Activated CD4-positive, CD25-positive, alpha-beta regulatory T cell (primary cell): ENCODE measurements around the gene UNC5C.

Experiments used
- DNase-seq, 4 experiments: peaks; one replicate each; lab custom pipeline; 2025; lab: John Stamatoyannopoulos, UW

The UNC5C gene

GRCh38 chr4:95343235-95343634 is 205.5 kb downstream of the UNC5C start:
- DNase-seq = no peak

GRCh38 chr4:95340191-95340590 is 208.6 kb downstream of the UNC5C start:
- no peak for DNase-seq

GRCh38 chr4:95325665-95326064 is 223.1 kb downstream of the UNC5C start:
- DNase-seq = no peak

DNA sequence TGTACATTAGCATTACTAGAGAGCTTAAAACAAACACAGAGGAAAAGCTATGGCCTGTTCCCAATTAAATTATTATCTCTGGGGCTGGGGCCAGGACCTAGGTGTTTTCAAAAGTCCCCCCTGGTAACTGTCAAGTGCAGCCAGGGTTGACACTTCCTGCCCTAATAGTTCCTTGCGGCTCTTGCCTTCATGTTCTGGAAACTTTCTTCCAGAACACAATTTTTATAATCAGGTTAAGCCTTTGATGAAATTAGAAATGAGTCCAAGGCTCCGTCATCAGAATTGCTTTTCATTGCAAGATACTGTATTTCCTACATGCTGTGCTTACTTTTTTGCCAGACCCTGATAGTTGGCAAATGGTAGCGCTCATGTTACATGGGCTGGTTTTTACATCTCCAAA is 229.6 kb downstream of the UNC5C start:
- DNase-seq = no peak

DNA sequence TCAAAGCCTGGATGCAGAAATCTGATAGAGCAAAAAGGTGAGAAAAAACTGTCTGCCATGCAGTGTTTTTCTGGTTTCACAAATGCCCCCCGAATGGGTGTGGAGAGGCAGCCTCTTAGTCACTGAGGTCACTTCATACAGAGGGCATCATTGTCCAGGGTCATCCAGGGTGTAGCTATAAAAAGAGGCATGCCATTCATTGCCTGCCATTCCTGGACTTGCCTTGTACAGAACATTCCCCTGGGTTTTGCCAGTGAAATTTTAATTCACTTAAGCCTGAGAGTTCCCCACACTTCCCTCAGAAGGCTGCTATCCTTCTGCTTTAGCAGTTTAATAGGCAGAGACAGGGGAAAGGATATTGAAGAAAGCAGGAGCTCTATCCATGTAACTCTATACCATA is 230.3 kb downstream of the UNC5C start:
- DNase-seq = no peak

DNA sequence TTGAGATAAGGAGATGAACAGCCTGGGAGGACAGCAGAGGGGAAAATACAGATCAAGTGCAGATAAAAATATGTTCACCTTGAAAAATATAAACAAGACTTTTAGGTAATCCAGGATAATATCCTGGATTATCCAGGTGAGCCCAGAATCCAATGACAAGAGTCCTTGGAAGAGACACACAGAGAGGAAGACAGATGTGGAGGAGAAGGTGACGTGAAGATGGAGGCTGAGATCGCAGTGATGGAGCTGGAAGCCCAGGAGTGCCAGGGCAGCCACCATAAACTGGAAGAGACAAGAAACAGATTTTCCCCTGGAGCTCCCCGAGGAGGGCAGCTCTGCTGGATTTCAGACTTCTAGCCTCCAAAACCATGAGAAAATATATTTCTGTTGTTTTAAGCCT is 230.7 kb downstream of the UNC5C start:
- DNase-seq = no peak

DNA sequence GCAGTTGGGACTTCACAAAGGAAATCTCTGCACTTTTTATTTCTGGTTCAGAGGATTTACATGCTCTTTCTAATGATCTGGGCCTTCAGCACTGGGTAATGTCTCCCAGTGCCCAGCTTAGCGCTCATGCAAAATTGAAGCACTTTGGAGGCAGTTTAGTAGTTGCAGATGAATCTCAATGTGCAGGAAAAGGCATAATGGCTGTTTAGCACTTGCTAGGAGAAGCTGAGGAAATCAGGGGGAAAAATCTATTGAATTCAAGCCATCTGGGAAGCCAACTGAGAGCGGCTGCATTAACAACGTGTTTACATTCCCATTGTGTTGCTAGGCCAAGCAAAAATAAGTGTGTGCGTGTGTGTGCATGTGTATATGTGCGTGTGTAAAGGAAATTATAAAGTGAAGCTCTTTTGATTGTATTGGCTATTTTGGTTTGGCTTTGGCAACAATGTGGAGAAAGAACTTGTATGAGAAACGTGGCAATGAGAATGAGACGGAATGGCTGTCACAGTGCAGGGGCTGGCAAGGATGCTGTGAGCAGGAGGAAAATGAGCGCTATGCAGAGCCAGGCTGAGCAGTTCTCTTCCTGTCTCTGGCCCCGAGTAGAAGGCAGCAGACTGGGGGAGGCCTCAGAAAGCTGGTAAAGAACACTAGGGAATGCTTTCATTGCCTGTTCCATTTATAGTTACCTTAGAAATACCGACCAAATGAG is 231.5 kb downstream of the UNC5C start:
- no peak for DNase-seq

GRCh38 chr4:95314573-95314972 is 234.2 kb downstream of the UNC5C start:
- no peak for DNase-seq

GRCh38 chr4:95304898-95305297 is 243.9 kb downstream of the UNC5C start:
- DNase-seq = no peak

DNA sequence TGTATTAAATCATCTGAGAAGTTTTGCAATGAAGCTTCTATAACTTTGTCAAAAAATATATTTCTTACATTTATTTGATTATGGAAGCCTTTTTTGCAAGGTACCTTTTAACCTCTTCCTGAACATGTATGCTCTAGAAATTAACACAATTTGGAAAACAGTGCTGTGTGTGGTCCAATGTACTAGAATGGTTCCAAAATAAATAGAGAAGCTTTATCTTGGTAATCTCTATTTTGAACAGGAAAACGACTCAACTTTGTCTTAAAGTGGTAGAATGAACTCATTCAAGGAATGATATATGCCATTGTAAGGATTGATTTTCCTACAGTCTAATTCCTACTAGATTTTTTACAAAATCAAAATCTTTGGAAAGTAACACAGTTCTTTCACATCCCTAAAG is 248.5 kb downstream of the UNC5C start:
- no peak for DNase-seq

GRCh38 chr4:95296052-95296451 is 252.7 kb downstream of the UNC5C start:
- DNase-seq = no peak

GRCh38 chr4:95295157-95295556 is 253.6 kb downstream of the UNC5C start:
- DNase-seq = no peak

DNA sequence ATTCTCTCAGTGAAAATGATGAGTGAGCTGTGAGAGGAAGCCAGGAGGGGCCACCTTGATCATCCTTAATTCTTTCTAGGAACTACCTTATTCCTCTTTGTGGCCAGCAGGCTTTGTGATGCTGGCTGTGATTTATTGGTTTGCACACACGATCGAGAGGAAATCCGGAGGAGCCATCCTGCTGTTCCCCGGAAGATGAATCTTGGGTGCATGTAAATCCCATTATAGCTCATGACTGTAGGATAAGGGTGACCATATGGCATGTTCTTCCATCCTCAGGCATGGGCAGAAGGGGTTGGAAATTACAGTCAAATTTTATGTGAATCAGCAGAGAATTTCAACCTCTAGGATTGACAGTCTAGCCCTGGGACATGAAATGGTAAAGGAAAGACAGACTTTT is 254.5 kb downstream of the UNC5C start:
- no peak for DNase-seq

DNA sequence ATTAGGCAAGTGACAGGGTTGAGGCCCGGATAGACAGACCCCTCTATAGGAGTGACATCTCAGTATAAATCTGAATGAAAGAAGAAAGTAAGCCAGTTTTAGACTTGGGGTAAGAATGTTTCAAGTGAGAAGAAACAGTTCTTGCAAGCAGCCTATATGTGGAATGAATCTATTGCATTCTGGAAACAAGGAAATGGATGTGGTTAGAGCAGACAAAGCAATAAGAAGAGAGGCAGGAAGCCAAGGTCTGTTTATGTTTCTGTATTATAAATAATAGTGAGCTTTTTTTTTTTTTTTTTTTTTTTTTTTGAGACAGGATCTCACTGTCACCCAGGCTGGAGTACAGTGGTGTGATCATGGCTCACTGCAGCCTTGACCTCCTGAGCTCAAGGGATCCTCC is 255.8 kb downstream of the UNC5C start:
- no peak for DNase-seq

DNA sequence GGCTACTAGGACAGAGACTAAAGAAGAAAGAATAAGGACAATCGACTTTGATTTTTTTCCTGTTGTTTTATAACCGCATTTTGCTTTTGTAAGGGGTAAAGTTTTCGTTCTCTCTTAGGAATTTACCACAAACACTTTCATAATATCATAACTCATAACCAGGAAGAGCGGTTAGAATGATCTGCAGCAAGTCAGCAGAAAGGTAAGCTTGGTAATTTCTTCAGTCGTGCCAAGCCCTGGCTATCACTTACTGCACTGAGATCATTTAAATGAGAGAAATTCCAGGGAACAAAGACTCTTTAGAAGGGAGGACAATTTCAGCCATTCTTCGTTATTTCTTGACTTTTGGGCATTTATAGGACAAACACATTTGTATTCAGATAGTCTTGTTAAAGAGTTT is 258.1 kb downstream of the UNC5C start:
- DNase-seq = no peak

DNA sequence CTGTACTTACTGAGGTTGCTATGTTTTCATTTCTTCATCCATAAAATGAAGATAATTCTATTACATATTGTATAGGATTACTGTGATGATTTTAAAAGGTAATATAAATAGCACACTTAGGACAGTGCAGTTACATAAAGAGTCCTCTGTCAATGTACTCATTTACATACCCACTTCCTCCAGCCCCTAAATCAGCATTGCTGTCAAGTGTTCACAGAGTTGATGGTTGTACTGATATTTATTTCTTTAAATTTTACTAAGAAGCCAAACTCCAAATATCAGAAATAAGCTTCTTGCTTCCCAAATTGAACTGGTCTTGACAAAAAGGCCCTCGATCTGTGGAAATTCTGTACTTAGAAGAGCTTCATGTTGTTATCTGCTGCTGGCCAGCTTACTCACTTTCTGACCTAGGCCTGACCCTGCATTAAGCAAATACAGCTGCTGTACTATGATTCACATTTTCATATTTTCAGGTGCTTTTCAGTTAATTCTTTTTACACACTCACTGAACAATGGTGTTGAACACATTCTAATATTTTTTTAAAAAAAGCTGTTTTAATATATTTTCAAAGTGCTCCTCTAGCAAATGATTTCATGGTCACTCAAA is 259.6 kb downstream of the UNC5C start:
- no peak for DNase-seq

- no peak for DNase-seq
Measured at GRCh38 chr4:95288552-95288951, 260.2 kb downstream of the UNC5C start.

DNA sequence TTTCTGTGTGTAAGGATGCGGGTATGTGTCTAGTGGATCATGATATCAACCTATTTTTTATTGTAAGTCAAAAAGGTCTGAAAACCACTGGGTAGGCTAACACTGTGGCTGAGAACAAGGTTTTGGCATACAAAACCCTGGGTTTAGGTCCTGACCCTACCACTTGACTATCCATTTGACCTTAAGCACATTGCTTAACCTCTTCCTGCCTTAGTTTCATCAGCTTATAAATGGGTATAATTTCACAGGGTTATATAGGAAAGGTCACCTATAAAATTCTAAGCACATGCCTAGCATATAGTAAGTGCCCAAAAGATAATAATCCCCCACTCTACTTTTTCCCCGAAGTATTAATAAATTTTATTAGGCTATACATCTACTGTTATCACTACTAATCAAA is 263.0 kb downstream of the UNC5C start:
- no peak for DNase-seq

- no peak for DNase-seq
Measured at GRCh38 chr4:95284655-95285054, 264.1 kb downstream of the UNC5C start.

- no peak for DNase-seq
Measured at GRCh38 chr4:95283320-95283719, 265.5 kb downstream of the UNC5C start.

GRCh38 chr4:95272797-95273196 is 276.0 kb downstream of the UNC5C start:
- no peak for DNase-seq

DNA sequence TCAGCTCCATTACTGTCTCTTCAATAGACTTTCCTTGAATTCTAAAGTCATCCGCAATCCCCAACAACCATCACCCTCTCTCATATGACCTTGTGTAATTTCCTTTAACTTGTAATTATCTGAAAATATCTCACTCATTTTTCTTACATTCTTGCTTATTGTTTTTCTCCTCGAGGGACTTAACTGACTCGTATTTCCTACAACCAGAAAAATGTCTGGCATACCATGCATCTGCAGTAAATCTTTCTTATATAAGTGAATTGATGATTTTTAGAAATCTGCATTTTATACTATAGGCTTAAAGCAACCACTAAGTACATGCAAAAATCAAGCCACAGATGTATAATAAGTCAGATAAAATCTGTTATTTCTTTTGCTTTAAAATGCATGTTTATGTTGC is 276.7 kb downstream of the UNC5C start:
- DNase-seq = no peak

DNA sequence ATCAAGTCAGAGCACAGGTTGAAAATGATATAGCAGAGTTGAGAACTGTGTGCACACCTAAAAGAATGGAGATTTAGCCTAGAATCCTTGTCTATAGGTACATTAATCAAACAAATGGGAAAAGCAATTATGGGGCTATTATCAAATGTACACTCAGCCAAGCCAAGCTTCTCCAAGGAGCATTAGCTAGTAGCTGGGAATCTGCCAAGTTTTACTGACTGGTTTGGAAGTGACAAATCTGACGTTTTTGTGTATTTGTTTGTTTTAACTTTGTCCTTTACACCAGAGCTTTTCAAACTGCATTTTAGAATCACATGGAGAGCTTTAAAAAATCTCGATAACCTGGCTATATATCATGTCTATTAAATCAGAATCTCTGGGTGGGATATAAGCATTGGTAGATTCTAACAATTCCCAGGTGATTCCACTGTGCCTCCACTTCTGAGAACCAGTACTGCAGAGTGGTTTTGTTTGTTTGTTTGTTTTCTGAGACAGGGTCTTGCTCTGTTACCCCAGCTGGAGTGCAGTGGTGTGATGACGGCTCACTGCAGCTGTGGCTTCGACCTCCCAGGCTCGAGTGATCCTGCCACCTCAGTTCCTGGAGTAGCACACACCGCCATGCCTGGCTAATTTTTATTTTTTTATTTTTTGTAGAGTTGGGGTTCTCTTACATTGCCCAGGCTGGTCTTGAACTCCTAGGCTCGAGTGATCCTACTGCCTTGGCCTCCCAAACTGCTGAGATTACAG is 279.8 kb downstream of the UNC5C start:
- DNase-seq = no peak
